Measurements from ENCODE around the gene NCOA3.

NCOA3 gene

GRCh38 chr20:47686545-47686944, 184.9 kb downstream of the NCOA3 start:
- Histone ChIP-seq H3K9me3 (no peaks in the 10 kb centered on the region; the same call in none of the 2 replicates), H3K36me3 (peaks cover 38% of the 10 kb centered on the region), H3K4me3 (ENCODE audit: low read depth, low read length) (no peak overlapping the region), H3K27me3 (no peaks in the 10 kb centered on the region), H3K4me1 (no peaks in the 10 kb centered on the region)
- TF ChIP-seq, protein P1, sequence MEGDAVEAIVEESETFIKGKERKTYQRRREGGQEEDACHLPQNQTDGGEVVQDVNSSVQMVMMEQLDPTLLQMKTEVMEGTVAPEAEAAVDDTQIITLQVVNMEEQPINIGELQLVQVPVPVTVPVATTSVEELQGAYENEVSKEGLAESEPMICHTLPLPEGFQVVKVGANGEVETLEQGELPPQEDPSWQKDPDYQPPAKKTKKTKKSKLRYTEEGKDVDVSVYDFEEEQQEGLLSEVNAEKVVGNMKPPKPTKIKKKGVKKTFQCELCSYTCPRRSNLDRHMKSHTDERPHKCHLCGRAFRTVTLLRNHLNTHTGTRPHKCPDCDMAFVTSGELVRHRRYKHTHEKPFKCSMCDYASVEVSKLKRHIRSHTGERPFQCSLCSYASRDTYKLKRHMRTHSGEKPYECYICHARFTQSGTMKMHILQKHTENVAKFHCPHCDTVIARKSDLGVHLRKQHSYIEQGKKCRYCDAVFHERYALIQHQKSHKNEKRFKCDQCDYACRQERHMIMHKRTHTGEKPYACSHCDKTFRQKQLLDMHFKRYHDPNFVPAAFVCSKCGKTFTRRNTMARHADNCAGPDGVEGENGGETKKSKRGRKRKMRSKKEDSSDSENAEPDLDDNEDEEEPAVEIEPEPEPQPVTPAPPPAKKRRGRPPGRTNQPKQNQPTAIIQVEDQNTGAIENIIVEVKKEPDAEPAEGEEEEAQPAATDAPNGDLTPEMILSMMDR (IDR thresholded peaks at IDR 0.05; ENCODE audit: low read depth, low read length), result no peak
- DNase-seq, result no peak

- Histone ChIP-seq H3K36me3 (peaks cover 30% of the 10 kb centered on the region), H3K4me1 (no peaks in the 10 kb centered on the region), H3K4me3 (ENCODE audit: low read depth, low read length) (no peak overlapping the region), H3K27me3 (no peaks in the 10 kb centered on the region), H3K9me3 (peaks cover 4% of the 10 kb centered on the region)
- TF ChIP-seq, protein P1 (IDR thresholded peaks at IDR 0.05; ENCODE audit: low read depth, low read length), result no peak
- DNase-seq, result no peak
Observed at GRCh38 chr20:47687095-47687987, 185.7 kb downstream of the NCOA3 start.

DNA sequence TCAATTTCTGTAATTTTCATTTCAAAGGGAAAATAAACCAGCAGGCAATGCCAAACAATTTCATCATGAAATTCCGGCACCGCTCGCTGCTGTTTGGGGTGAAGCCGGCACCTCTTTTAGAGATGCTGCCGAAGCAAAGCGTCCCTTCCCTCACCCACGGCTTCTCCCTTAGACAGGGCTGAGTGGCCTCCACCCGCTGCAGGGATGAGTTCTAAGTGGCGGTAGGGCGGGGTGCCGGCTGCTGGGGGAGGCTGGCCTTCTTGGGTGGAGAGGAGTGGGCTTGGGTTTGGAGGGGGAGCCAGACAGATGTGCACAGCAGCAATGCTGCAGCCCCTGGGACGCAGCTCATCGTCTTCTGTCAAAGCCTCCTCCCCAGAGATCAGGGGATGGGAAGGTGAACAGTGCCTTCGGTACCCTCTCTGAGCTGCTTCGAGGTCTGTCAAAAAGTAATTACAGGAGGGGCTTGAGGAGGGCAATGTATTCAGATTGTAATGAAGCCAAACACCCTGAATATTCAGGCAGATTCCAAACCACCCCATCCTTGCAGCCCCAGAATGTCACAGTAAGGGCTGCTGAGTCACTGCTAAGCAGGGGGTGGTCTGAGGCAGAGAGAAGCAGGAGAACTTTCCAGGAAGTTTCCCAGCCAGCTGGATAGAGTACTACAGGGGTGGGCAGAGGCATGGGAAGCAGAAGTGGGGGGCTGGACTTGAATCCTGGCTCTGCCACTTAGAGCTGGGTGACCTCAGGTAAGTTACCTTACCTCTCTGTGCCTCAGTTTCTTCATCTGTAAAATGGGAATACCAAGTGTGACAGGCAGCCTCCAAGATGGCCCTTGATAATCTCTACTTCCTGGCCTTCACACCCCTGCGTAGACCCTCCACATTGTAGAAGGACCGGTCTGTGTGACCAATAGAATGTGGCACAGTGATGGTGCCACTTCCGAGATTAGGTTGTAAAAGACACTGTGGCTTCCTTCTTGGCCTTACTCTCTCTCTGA, 187.0 kb downstream of the NCOA3 start:
- TF ChIP-seq, protein P1 (IDR thresholded peaks at IDR 0.05; ENCODE audit: low read depth, low read length), result no peak
- Histone ChIP-seq H3K4me1 (no peaks in the 10 kb centered on the region), H3K36me3 (peaks cover 20% of the 10 kb centered on the region)

GRCh38 chr20:47689731-47690130, 188.0 kb downstream of the NCOA3 start:
- no peaks in the 10 kb centered on the region for H3K27me3 ChIP-seq
- peaks cover 17% of the 10 kb centered on the region for H3K36me3 ChIP-seq
- TF ChIP-seq, protein P1 (IDR thresholded peaks at IDR 0.05; ENCODE audit: low read depth, low read length), result no peak
- DNase-seq, result no peak
- no peak overlapping the region for H3K4me3 ChIP-seq (ENCODE audit: low read depth, low read length)
- H3K9me3 ChIP-seq, result peaks cover 4% of the 10 kb centered on the region
- no peaks in the 10 kb centered on the region for H3K4me1 ChIP-seq

More for the DNA sequence above, 187.0 kb downstream of the NCOA3 start:
- H3K27me3 ChIP-seq, result no peaks in the 10 kb centered on the region
- peaks cover 4% of the 10 kb centered on the region for H3K9me3 ChIP-seq
- no peak for DNase-seq
- no peak overlapping the region for H3K4me3 ChIP-seq (ENCODE audit: low read depth, low read length)

DNA sequence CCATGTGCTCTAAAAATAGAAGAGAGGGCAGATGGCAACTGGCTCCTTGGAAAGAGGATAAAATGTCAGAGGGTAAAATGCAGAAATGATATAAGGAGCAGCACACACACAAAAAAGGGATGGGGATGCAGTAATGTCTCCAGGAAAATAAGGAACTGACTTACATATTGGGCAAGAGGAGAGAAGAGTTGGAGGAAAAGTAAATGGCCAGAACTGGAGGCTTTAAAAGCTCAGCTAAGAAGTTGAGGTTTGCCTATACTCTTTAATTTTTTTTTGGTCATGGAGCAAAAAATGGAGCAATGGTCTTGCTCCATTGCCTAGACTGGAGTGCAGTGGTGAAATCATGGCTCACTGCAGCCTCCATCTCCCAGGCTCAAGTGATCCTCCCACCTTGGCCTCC, 189.9 kb downstream of the NCOA3 start:
- peaks cover 7% of the 10 kb centered on the region for H3K9me3 ChIP-seq
- H3K4me3 ChIP-seq (ENCODE audit: low read depth, low read length), result no peak overlapping the region

More for the DNA sequence above, 189.9 kb downstream of the NCOA3 start:
- Histone ChIP-seq H3K27me3 (no peaks in the 10 kb centered on the region), H3K4me1 (no peaks in the 10 kb centered on the region), H3K36me3 (peaks cover 17% of the 10 kb centered on the region)
- TF ChIP-seq, protein P1 (IDR thresholded peaks at IDR 0.05; ENCODE audit: low read depth, low read length), result no peak
- DNase-seq, result no peak
